BJ (cell line): Measurements from ENCODE around the gene DDX42. TPM values are rescaled to one million over a fixed set of nuclear protein-coding genes. Genes with fewer than 3 reads are reported as not detected.

Experiments
- CTCF ChIA-PET: fragments of 350-600 bp; formaldehyde crosslinking; extraction: SDS; loops from one replicate; lab custom pipeline; 2021; ENCODE audit warnings: antibody characterized with exemption, inconsistent platforms; lab: Yijun Ruan, JAX
- POLR2A ChIA-PET: fragments of 300-600 bp; sonication (Branson Sonifier 250); formaldehyde crosslinking; extraction: SDS; loops from one replicate; lab custom pipeline; 2021; ENCODE audit warnings: antibody characterized with exemption; lab: Charles Lee
- DNase-seq: peaks from one replicate; pipeline ENCODE4 v3.0.0-alpha.2; 2011; ENCODE audit warnings: low read depth
- H3K27me3 ChIP-seq: 2 replicates; pipeline ENCODE4 v1.6.0; 2011; ENCODE audit warnings: low read length; ENCODE audit not compliant: control insufficient read depth, insufficient read depth
- H3K36me3 ChIP-seq: 2 replicates; pipeline ENCODE4 v1.5.1; 2011; ENCODE audit warnings: low read length; ENCODE audit not compliant: control insufficient read depth, insufficient read depth
- H3K4me3 ChIP-seq: 2 replicates; pipeline ENCODE4 v1.5.1; 2011; ENCODE audit warnings: low read depth, mild to moderate bottlenecking, control low read depth, low read length
- polyA plus RNA-seq: library from polyadenylated mRNA; depleted of rRNA; stranded (reverse); fragments of >200 nt; gene quantifications from 2 replicates; pipeline ENCODE4 v1.2.3, GENCODE V29; 2011
- TF ChIP-seq, protein P1 (sequence below): IDR thresholded peaks from 2 replicates; pipeline ENCODE4 v1.5.1; 2011; ENCODE audit warnings: low read depth, mild to moderate bottlenecking, control low read depth, inconsistent platforms, low read length, moderate library complexity; ENCODE audit not compliant: insufficient read depth

Gene DDX42
- polyA plus RNA-seq, 1 experiment: 56.3 TPM

DNA sequence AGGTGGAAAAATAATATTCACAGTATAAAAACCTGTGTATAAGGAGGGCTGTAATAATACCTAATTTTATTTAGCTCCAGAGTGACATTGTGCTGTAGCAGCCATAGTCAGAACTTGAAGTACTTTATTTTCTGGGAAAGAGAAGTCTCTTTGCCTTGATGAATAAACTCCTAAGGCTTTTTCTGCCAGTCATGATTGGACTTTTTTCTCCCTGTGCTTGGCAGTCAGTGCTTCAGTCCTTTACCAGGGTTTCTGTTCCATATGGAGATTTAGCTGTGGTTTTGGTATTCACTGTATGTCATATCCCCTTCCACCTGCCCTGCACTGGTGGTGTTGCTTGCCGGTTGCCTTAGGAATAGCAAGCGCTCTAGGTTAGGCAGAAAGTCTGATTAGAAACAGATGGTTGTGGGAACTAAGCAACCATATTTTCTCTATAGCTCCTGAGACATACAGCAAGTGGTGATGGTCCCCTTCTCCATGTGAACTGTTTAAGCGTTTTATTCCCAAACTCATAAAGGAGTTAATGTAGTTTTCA, 24.7 kb downstream of the DDX42 start:
- H3K4me3 ChIP-seq: no peak overlapping the region
- TF ChIP-seq, protein P1, sequence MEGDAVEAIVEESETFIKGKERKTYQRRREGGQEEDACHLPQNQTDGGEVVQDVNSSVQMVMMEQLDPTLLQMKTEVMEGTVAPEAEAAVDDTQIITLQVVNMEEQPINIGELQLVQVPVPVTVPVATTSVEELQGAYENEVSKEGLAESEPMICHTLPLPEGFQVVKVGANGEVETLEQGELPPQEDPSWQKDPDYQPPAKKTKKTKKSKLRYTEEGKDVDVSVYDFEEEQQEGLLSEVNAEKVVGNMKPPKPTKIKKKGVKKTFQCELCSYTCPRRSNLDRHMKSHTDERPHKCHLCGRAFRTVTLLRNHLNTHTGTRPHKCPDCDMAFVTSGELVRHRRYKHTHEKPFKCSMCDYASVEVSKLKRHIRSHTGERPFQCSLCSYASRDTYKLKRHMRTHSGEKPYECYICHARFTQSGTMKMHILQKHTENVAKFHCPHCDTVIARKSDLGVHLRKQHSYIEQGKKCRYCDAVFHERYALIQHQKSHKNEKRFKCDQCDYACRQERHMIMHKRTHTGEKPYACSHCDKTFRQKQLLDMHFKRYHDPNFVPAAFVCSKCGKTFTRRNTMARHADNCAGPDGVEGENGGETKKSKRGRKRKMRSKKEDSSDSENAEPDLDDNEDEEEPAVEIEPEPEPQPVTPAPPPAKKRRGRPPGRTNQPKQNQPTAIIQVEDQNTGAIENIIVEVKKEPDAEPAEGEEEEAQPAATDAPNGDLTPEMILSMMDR: no peak
- H3K27me3 ChIP-seq: no peaks in the 10 kb centered on the region
- no peak for DNase-seq
- H3K36me3 ChIP-seq: peaks cover 24% of the 10 kb centered on the region
- POLR2A ChIA-PET: no interaction called here
- CTCF ChIA-PET: no interaction called here

DNA sequence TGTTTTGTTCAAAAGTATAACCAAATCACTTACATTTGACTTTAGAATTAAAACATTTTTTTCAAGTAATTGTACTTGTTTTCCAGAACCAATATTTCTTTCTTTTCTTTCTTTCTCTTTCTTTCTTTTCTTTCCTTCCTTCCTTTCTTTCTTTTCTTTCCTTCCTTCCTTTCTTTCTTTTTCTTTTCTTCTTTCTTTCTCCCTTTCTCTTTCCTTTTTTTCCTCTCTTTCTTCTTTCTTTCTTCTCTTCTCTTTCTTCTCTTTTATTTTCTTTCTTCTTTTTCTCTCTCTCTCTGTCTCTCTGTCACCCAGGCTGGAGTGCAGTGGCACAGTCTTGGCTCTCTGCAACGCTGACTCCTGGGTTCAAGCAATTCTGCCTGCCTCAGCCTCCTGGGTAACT, 26.8 kb downstream of the DDX42 start:
- TF ChIP-seq, protein P1: no peak
- CTCF ChIA-PET: no interaction called here
- POLR2A ChIA-PET: no interaction called here
- H3K4me3 ChIP-seq: no peak overlapping the region
- H3K36me3 ChIP-seq: peaks cover 18% of the 10 kb centered on the region
- DNase-seq: no peak
- no peaks in the 10 kb centered on the region for H3K27me3 ChIP-seq

DNA sequence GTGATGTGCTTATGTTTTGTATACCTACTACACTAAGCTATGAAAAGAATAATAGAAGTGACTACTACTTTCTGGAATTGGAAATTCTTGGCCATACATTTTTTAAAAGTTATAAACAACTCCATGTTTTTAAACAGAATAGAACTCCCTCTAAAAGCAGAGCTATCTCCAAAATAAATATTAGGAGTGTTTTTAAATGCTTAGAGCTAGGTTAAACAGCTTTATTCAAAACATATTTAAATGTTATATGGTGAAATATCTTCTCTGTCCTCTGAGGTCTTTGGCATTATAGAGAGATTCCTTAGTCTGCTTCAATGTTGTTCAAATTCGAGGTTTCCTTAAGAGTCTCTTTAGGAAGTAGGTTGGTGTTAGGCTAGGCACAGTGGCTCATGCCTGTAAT, 30.4 kb downstream of the DDX42 start:
- TF ChIP-seq, protein P1: no peak
- no peaks in the 10 kb centered on the region for H3K27me3 ChIP-seq
- CTCF ChIA-PET: interaction anchor here (0.7 to 1.3 kb wide), 3 partner anchors 13 to 45 kb away, joined by 3 to 7 read pairs (median 3); no protein-coding TSS in a partner anchor
- no peak overlapping the region for H3K4me3 ChIP-seq
- H3K36me3 ChIP-seq: peaks cover 16% of the 10 kb centered on the region
- no peak for DNase-seq
- POLR2A ChIA-PET: no interaction called here

DNA sequence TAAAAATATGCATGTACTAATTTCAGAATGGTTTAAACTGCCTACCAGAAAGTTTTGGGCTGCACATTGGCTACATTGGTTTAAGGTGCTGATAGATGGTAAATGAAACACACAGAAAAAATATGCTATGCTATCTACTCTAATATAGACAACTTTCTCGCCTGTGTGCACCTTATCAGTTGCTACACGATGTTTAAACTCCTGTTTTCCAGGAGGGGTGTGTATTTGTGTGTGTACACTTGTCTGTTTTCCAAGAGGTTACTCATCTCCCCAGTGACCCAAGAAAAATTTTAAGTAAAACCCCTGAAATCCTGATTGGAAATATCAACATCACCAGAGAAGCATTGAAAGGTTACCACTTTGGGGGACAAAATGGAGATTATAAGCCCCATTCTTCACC, 31.6 kb downstream of the DDX42 start:
- no peak for DNase-seq
- TF ChIP-seq, protein P1: no peak
- H3K4me3 ChIP-seq: no peak overlapping the region
- ChIA-PET CTCF (no interaction called here), POLR2A (no interaction called here)
- H3K27me3 ChIP-seq: no peaks in the 10 kb centered on the region
- peaks cover 9% of the 10 kb centered on the region for H3K36me3 ChIP-seq

DNA sequence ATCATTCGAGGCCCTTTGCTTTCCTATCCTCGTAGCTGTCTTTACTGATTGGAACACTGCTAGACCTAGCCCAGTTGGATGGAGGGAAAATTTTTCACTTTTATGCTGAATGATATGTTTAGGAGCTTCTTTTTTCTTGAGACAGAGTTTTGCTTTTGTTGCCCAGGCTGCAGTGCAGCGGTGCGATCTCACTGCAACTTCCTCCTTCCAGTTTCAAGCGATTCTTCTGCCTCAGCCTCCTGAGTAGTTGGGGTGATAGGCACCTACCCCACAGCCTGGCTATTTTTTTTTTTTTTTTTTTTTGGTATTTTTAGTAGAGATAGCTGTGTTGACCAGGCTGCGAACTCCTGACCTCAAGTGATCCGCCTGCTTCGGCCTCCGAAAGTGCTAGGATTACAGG, 36.0 kb downstream of the DDX42 start:
- H3K36me3 ChIP-seq: peaks cover 18% of the 10 kb centered on the region
- TF ChIP-seq, protein P1: no peak
- ChIA-PET POLR2A (no interaction called here), CTCF (interaction anchor here (1.3 to 1.5 kb wide), 2 partner anchors 13 to 16 kb away, joined by 3 read pairs; no protein-coding TSS in a partner anchor)
- no peak overlapping the region for H3K4me3 ChIP-seq
- H3K27me3 ChIP-seq: no peaks in the 10 kb centered on the region
- DNase-seq: no peak
